GM06990 (cell line): Measurements from ENCODE around the gene KANSL1L.

Experiments
- DNase-seq: peaks from one replicate; pipeline ENCODE4 v3.0.0-alpha.2; 2011; ENCODE audit not compliant: insufficient read length; ENCODE audit errors: extremely low read depth
- H3K27me3 ChIP-seq: replicated peaks from 2 replicates; pipeline ENCODE4 v1.6.0; 2011; ENCODE audit warnings: low read length; ENCODE audit not compliant: control insufficient read depth, insufficient read depth
- H3K36me3 ChIP-seq: 2 replicates; pipeline ENCODE4 v1.5.1; 2011; ENCODE audit warnings: low read length; ENCODE audit not compliant: control insufficient read depth, insufficient read depth
- H3K4me3 ChIP-seq: replicated peaks from 2 replicates; pipeline ENCODE4 v1.5.1; 2011; ENCODE audit warnings: low read depth, mild to moderate bottlenecking, control low read depth, low read length
- TF ChIP-seq, protein P1 (sequence below): IDR thresholded peaks from 2 replicates; pipeline ENCODE4 v1.5.1; 2011; ENCODE audit warnings: low read length, control low read depth, mild to moderate bottlenecking, inconsistent platforms; ENCODE audit not compliant: insufficient read depth, poor library complexity, severe bottlenecking

KANSL1L gene

GRCh38 chr2:210000464-210001324 is 170.5 kb downstream of the KANSL1L start:
- TF ChIP-seq, protein P1, sequence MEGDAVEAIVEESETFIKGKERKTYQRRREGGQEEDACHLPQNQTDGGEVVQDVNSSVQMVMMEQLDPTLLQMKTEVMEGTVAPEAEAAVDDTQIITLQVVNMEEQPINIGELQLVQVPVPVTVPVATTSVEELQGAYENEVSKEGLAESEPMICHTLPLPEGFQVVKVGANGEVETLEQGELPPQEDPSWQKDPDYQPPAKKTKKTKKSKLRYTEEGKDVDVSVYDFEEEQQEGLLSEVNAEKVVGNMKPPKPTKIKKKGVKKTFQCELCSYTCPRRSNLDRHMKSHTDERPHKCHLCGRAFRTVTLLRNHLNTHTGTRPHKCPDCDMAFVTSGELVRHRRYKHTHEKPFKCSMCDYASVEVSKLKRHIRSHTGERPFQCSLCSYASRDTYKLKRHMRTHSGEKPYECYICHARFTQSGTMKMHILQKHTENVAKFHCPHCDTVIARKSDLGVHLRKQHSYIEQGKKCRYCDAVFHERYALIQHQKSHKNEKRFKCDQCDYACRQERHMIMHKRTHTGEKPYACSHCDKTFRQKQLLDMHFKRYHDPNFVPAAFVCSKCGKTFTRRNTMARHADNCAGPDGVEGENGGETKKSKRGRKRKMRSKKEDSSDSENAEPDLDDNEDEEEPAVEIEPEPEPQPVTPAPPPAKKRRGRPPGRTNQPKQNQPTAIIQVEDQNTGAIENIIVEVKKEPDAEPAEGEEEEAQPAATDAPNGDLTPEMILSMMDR = no peak
- no peak for DNase-seq
- Histone ChIP-seq H3K4me3 (no peak overlapping the region), H3K36me3 (peaks cover 3% of the 10 kb centered on the region; the same call in 1 of the 2 replicates), H3K27me3 (no peaks in the 10 kb centered on the region)

DNA sequence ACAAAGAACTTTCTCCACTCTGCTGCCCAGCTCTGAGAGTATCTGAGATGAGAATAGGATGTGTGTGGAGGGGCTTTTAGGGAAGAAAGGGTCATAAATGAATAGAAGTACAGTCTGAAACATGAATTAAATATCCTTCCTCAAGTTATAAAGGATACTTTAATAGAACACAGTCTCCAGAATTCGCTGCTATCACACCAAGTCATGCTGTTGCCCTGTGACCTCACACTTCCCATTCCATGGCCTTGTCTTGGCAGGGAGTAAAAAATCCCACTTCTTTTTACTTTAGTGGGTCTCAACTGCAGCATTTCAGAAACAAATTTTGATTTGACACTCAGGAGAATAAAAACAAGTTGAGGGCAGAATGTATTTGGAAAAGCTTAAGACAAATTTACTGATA is 172.6 kb downstream of the KANSL1L start:
- Histone ChIP-seq H3K27me3 (no peaks in the 10 kb centered on the region), H3K4me3 (no peak overlapping the region), H3K36me3 (no peaks in the 10 kb centered on the region)
- no peak for DNase-seq
- TF ChIP-seq, protein P1 = no peak

DNA sequence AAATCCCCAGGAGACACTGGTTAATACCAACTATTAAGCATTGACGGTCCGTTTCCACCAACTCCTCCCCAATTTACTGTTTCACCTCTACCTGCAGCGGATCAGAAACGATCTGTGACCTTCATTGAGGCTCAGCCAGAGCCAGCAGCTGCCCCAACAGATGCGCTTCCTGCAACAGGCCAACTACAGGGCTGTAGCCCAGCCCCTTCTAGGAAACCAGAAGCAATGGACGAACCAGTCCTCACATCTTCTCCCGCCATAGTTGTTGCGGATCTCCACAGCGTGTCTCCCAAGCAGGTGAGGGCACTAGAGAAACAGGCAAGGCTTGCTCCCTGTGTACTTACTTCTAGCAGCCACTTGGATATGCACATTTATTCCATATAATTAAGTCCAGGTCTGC is 177.2 kb downstream of the KANSL1L start:
- Histone ChIP-seq H3K36me3 (no peaks in the 10 kb centered on the region), H3K27me3 (no peaks in the 10 kb centered on the region), H3K4me3 (no peak overlapping the region)
- TF ChIP-seq, protein P1 = no peak
- DNase-seq = no peak

DNA sequence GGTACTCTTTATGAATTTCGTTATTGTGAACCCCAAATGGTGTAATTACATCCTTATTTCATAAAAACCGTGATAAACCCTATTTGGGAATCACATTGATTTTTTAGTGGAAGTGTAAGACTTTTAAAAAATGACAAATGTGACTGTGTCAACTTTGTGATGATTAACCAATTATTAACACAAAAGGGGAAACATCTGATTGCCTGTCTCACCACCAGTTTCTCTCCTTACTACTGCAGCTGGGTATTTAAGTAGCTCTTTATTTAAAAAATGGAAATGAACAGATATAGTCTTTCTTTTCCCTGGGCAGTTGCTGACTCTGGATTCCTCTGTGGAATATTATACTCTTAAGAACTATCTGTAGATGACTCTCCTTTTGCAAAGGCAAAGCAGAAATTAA is 180.4 kb downstream of the KANSL1L start:
- Histone ChIP-seq H3K36me3 (no peaks in the 10 kb centered on the region), H3K4me3 (no peak overlapping the region), H3K27me3 (no peaks in the 10 kb centered on the region)
- no peak for DNase-seq
- TF ChIP-seq, protein P1 = no peak

GRCh38 chr2:209988010-209988409 is 183.2 kb downstream of the KANSL1L start:
- Histone ChIP-seq H3K4me3 (no peak overlapping the region), H3K27me3 (no peaks in the 10 kb centered on the region), H3K36me3 (no peaks in the 10 kb centered on the region)
- DNase-seq = no peak
- TF ChIP-seq, protein P1 = no peak
